IMR-90 (cell line): ENCODE measurements around the gene DIPK1B. TPM values are rescaled to one million over a fixed set of nuclear protein-coding genes. Genes with fewer than 3 reads are reported as not detected.

Source experiments
- ATAC-seq: fragments of 200-7000 bp; cut with Tn5 transposase; 2 replicates; pipeline ENCODE4 v1.9.1; 2020; ENCODE audit warnings: low read depth, mild to moderate bottlenecking, moderate library complexity
- BruUV-seq: library from RNA; stranded (reverse); fragments of 400-500 nt; replicated peaks from 2 replicates; lab custom pipeline; 2021; lab: Mats Ljungman, UMichigan
- CTCF ChIA-PET: fragments of 300-600 bp; formaldehyde crosslinking; extraction: SDS; loops from one replicate; lab custom pipeline; 2021; ENCODE audit warnings: antibody characterized with exemption; lab: Yijun Ruan, JAX
- POLR2A ChIA-PET: fragments of 300-600 bp; sonication (Branson Sonifier 250); formaldehyde crosslinking; loops from one replicate; lab custom pipeline; 2022; ENCODE audit warnings: antibody characterized with exemption; ENCODE audit not compliant: unreplicated experiment; lab: Charles Lee
- DNase-seq: peaks from one replicate; pipeline ENCODE4 v3.0.0; 2013
- H2AFZ ChIP-seq: replicated peaks from 2 replicates; pipeline ENCODE3; 2013; ENCODE audit warnings: low read length, mild to moderate bottlenecking; ENCODE audit not compliant: poor library complexity
- H2AK5ac ChIP-seq: 2 replicates; pipeline ENCODE4 v1.6.1; 2013; ENCODE audit warnings: low read depth, low read length, inconsistent platforms
- H2AK9ac ChIP-seq: replicated peaks from 2 replicates; pipeline ENCODE3; 2013; ENCODE audit warnings: mild to moderate bottlenecking, low read depth, low read length, moderate library complexity; ENCODE audit not compliant: poor library complexity
- H2BK120ac ChIP-seq: 2 replicates; pipeline ENCODE4 v1.6.1; 2013; ENCODE audit warnings: low read depth, low read length, inconsistent platforms
- H2BK15ac ChIP-seq: 3 replicates; pipeline ENCODE4 v1.6.1; 2013; ENCODE audit warnings: low read depth, low read length, inconsistent platforms
- H2BK20ac ChIP-seq: 2 replicates; pipeline ENCODE4 v1.6.1; 2013; ENCODE audit warnings: low read depth, mild to moderate bottlenecking, inconsistent platforms, low read length, moderate library complexity
- H2BK5ac ChIP-seq: 2 replicates; pipeline ENCODE4 v1.6.1; 2013; ENCODE audit warnings: mild to moderate bottlenecking, low read depth, low read length, inconsistent platforms; ENCODE audit not compliant: poor library complexity, severe bottlenecking
- H3K14ac ChIP-seq: replicated peaks from 2 replicates; pipeline ENCODE4 v1.6.1; 2013; ENCODE audit warnings: low read depth, low read length, inconsistent platforms
- H3K18ac ChIP-seq: 2 replicates; pipeline ENCODE4 v1.6.1; 2013; ENCODE audit warnings: low read depth, low read length, control low read depth
- H3K23ac ChIP-seq: 2 replicates; pipeline ENCODE4 v1.6.1; 2013; ENCODE audit warnings: low read depth, low read length, inconsistent platforms
- H3K27ac ChIP-seq: 2 replicates; pipeline ENCODE4 v1.5.1; 2013; ENCODE audit warnings: mild to moderate bottlenecking, control low read depth, low read length; ENCODE audit not compliant: insufficient read depth
- H3K27me3 ChIP-seq: 2 replicates; pipeline ENCODE4 v1.6.1; 2013; ENCODE audit warnings: low read length; ENCODE audit not compliant: control insufficient read depth, insufficient read depth
- H3K36me3 ChIP-seq: 2 replicates; pipeline ENCODE4 v1.6.1; 2013; ENCODE audit warnings: low read length, mixed read lengths; ENCODE audit not compliant: control insufficient read depth, insufficient read depth
- H3K4ac ChIP-seq: 2 replicates; pipeline ENCODE4 v1.6.1; 2013; ENCODE audit warnings: low read depth, low read length, inconsistent platforms
- H3K4me1 ChIP-seq: 2 replicates; pipeline ENCODE4 v1.6.1; 2013; ENCODE audit warnings: low read length, mixed read lengths; ENCODE audit not compliant: control insufficient read depth, insufficient read depth
- H3K4me2 ChIP-seq: 2 replicates; pipeline ENCODE4 v1.6.1; 2013; ENCODE audit warnings: low read depth, mild to moderate bottlenecking, control low read depth, low read length, moderate library complexity
- H3K4me3 ChIP-seq: 2 replicates; pipeline ENCODE4 v1.5.1; 2013; ENCODE audit warnings: low read depth, mild to moderate bottlenecking, control low read depth, low read length, moderate library complexity; ENCODE audit not compliant: insufficient read depth
- H3K56ac ChIP-seq: 2 replicates; pipeline ENCODE4 v1.6.1; 2013; ENCODE audit warnings: low read length, inconsistent platforms; ENCODE audit not compliant: insufficient read depth; ENCODE audit errors: extremely low read depth
- H3K79me1 ChIP-seq, 2 experiments: 2 replicates each; pipeline ENCODE4 v1.6.1; 2013; ENCODE audit warnings: low read length in 2 of 2, inconsistent platforms in 1 of 2, low read depth in 1 of 2
- H3K9ac ChIP-seq: 2 replicates; pipeline ENCODE4 v1.6.1; 2013; ENCODE audit warnings: low read depth, low read length, control low read depth
- H3K9me1 ChIP-seq: 2 replicates; pipeline ENCODE4 v1.6.1; 2013; ENCODE audit warnings: low read length, inconsistent platforms; ENCODE audit not compliant: insufficient read depth
- H3K9me3 ChIP-seq: 2 replicates; pipeline ENCODE4 v1.6.1; 2013; ENCODE audit warnings: low read length; ENCODE audit not compliant: control insufficient read depth, insufficient read depth
- H4K20me1 ChIP-seq: 2 replicates; pipeline ENCODE4 v1.6.1; 2013; ENCODE audit warnings: low read length, inconsistent platforms; ENCODE audit not compliant: insufficient read depth
- H4K5ac ChIP-seq: 2 replicates; pipeline ENCODE4 v1.6.1; 2013; ENCODE audit warnings: mild to moderate bottlenecking, low read depth, low read length, control low read depth
- H4K8ac ChIP-seq, 2 experiments: 2 replicates each; pipeline ENCODE4 v1.6.1; 2013; ENCODE audit warnings: low read depth in 2 of 2, low read length in 2 of 2, control low read depth in 1 of 2, inconsistent platforms in 1 of 2
- H4K91ac ChIP-seq: 2 replicates; pipeline ENCODE4 v1.6.1; 2013; ENCODE audit warnings: low read depth, low read length, inconsistent platforms; ENCODE audit not compliant: insufficient read depth
- BHLHE40 ChIP-seq: fragments of 150-350 bp; IDR thresholded peaks from 2 replicates; pipeline ENCODE4 v1.6.1; 2016; ENCODE audit warnings: mild to moderate bottlenecking, low read depth, low read length
- CEBPB ChIP-seq: IDR thresholded peaks from 2 replicates; pipeline ENCODE4 v1.6.1; 2012; ENCODE audit warnings: low read depth, low read length, improper control_type of control experiment
- CHD1 ChIP-seq: IDR thresholded peaks from 2 replicates; pipeline ENCODE4 v1.6.1; 2012; ENCODE audit warnings: low read depth, low read length, improper control_type of control experiment
- FOS ChIP-seq: fragments of 150-350 bp; IDR thresholded peaks from 2 replicates; pipeline ENCODE4 v1.6.1; 2016; ENCODE audit warnings: low read depth, low read length
- MAFK ChIP-seq: IDR thresholded peaks from 2 replicates; pipeline ENCODE4 v1.6.1; 2012; ENCODE audit warnings: low read depth, low read length, improper control_type of control experiment
- MAZ ChIP-seq: IDR thresholded peaks from 2 replicates; pipeline ENCODE4 v1.6.1; 2012; ENCODE audit warnings: low read depth, mild to moderate bottlenecking, low read length, improper control_type of control experiment, moderate library complexity, borderline replicate concordance
- MXI1 ChIP-seq: IDR thresholded peaks from 2 replicates; pipeline ENCODE4 v1.6.1; 2012; ENCODE audit warnings: low read depth, mild to moderate bottlenecking, low read length, moderate library complexity, borderline replicate concordance
- NFE2L2 ChIP-seq: fragments of 150-350 bp; IDR thresholded peaks from 2 replicates; pipeline ENCODE4 v1.6.1; 2016; ENCODE audit warnings: low read depth, mild to moderate bottlenecking, low read length
- POLR2A ChIP-seq: IDR thresholded peaks from 2 replicates; pipeline ENCODE4 v1.6.1; 2012; ENCODE audit warnings: mild to moderate bottlenecking, low read depth, low read length
- RAD21 ChIP-seq: IDR thresholded peaks from 2 replicates; pipeline ENCODE4 v1.6.1; 2012; ENCODE audit warnings: low read length, improper control_type of control experiment
- RCOR1 ChIP-seq: IDR thresholded peaks from 2 replicates; pipeline ENCODE4 v1.6.1; 2012; ENCODE audit warnings: mild to moderate bottlenecking, low read length, improper control_type of control experiment; ENCODE audit not compliant: insufficient replicate concordance
- RFX5 ChIP-seq: IDR thresholded peaks from 2 replicates; pipeline ENCODE4 v1.8.0; 2012; ENCODE audit warnings: low read depth, mild to moderate bottlenecking, low read length, moderate library complexity
- SMC3 ChIP-seq: fragments of 150-350 bp; IDR thresholded peaks from 2 replicates; pipeline ENCODE4 v1.6.1; 2016; ENCODE audit warnings: low read depth, mild to moderate bottlenecking, antibody characterized with exemption, low read length, moderate library complexity
- WGBS, 2 experiments: methylation state at CpG; one replicate each; pipeline versions ENCODE4 v1.1.5 to v1.1.7; 2013; ENCODE audit warnings: missing lambda C conversion rate in 2 of 2; ENCODE audit not compliant: insufficient read length in 1 of 2; ENCODE audit errors: extremely low coverage in 2 of 2; 5-methylcytosine and 5-hydroxymethylcytosine counted together
- dilution Hi-C: fragments of 300-500 bp; cut with HindIII; formaldehyde crosslinking; loops from one replicate; pipeline ENCODE4 v1.14.3; 2018; ENCODE audit warnings: low sequenced_read_pairs; ENCODE audit not compliant: unreplicated experiment
- in situ Hi-C: fragments of 300-500 bp; cut with MboI; formaldehyde crosslinking; loops from 3 replicates; pipeline ENCODE4 v1.14.3; 2019; ENCODE audit warnings: low sequenced_read_pairs, inconsistent platforms, mixed read lengths
- intact Hi-C: fragments of 100-400 bp; cut with micrococcal nuclease; formaldehyde crosslinking; loops from 2 replicates; pipeline ENCODE4 v1.10.0; 2022
- polyA plus RNA-seq, 3 experiments: library from polyadenylated mRNA; depleted of rRNA; stranded (reverse); fragments of >200 nt; gene quantifications; 2 replicates each; pipeline ENCODE4 v1.2.3, GENCODE V29; 2012; ENCODE audit warnings: low replicate concordance in 1 of 3
- total RNA-seq: library from RNA; depleted of rRNA; stranded (reverse); fragments of >200 nt; gene quantifications from 2 replicates; pipeline ENCODE4 v1.2.3, GENCODE V29; 2012
- TF ChIP-seq, protein P1 (sequence below): fragments of 150-350 bp; IDR thresholded peaks from 2 replicates; pipeline ENCODE4 v1.6.1; 2016; ENCODE audit warnings: low read depth, mild to moderate bottlenecking, low read length, moderate library complexity, borderline replicate concordance
- TF ChIP-seq, protein P2 (sequence below): conservative IDR thresholded peaks from 2 replicates; pipeline ENCODE4 v1.5.1; 2012; ENCODE audit warnings: mild to moderate bottlenecking, low read depth, low read length, improper control_type of control experiment
- TF ChIP-seq, protein P3 (sequence below): fragments of 150-350 bp; IDR thresholded peaks from 2 replicates; pipeline ENCODE4 v1.6.1; 2017; ENCODE audit warnings: mild to moderate bottlenecking, antibody characterized with exemption, low read length, low read depth

Gene DIPK1B
- total and polyA plus RNA-seq, 2 of the 4 experiments (the other 2 are of a cell fraction): 3.4 to 7.1 TPM

DNA sequence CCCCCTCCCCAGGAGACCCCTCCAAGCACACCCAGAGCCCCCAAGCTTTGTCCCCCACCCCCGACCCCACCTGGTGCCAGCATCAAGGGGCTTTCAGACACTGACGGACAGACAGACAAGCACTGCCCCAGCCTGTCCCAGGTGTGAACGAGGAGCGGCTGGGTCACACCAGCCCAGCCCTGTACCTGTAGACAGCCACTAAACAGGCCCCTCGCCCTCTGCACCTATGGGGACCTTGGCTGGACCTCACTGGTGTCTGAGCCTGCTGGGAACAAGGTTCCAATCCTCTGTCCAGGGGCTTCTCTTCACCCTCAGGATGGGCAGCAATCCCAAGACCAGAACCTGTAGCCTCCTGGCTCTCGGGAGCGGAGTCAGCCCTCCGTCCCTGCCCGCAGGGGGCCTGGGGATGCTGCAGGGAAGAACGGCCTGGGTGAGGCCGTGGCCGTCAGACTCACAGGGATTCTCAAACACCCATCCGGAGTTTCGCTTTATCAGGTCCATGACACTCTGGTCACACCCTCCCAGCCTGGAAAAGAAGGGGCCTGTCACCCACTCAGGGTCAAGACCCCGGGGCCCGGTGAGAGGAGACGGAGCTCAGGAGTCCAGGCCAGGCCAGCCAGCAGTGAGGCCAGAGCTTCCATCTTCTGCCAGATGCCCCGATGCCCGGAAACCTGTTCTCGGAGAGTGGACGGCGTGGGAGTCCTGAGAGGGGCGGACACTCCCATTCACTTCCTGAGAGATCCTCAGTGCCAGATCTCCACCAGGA is 33.2 kb downstream of the DIPK1B start:
- Histone ChIP-seq H4K5ac (no peak overlapping the region), H3K79me1 (no peaks in the 10 kb centered on the region), H3K27me3 (peaks cover 45% of the 10 kb centered on the region), H2AFZ (no peak overlapping the region), H3K14ac (no peak overlapping the region), H3K4me3 (no peak overlapping the region), H3K18ac (no peak overlapping the region), H2BK15ac (no peak overlapping the region), H3K56ac (no peak overlapping the region), H3K27ac (no peak overlapping the region), H3K9me3 (no peaks in the 10 kb centered on the region), H3K4me1 (peaks cover 3% of the 10 kb centered on the region; the same call in 1 of the 2 replicates), H3K23ac (no peak overlapping the region), H2BK120ac (no peak overlapping the region), H3K9ac (no peak overlapping the region), H3K36me3 (no peaks in the 10 kb centered on the region), H3K9me1 (no peaks in the 10 kb centered on the region), H3K4me2 (no peak overlapping the region), H2AK9ac (no peak overlapping the region), H2BK5ac (no peak overlapping the region), H4K8ac (no peak overlapping the region), H2AK5ac (no peak overlapping the region), H4K91ac (no peak overlapping the region), H4K20me1 (no peaks in the 10 kb centered on the region; the same call in 1 of the 2 replicates), H3K4ac (no peak overlapping the region), H2BK20ac (no peak overlapping the region)
- CTCF ChIA-PET: no interaction called here
- POLR2A ChIA-PET: no interaction called here
- in situ Hi-C loops: no loop called here
- ATAC-seq (no peak), DNase-seq (no peak)
- intact Hi-C loops: no loop called here
- whole genome bisulfite sequencing, 2 experiments: 59% methylated on average over 5 of the region's 23 CpGs; no CpG with 5 or more reads in 1 of the 2 experiments
- BruUV-seq: no TSS peak
- TF ChIP-seq, protein P1, sequence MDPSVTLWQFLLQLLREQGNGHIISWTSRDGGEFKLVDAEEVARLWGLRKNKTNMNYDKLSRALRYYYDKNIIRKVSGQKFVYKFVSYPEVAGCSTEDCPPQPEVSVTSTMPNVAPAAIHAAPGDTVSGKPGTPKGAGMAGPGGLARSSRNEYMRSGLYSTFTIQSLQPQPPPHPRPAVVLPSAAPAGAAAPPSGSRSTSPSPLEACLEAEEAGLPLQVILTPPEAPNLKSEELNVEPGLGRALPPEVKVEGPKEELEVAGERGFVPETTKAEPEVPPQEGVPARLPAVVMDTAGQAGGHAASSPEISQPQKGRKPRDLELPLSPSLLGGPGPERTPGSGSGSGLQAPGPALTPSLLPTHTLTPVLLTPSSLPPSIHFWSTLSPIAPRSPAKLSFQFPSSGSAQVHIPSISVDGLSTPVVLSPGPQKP: no peak
- TF ChIP-seq, protein P2, sequence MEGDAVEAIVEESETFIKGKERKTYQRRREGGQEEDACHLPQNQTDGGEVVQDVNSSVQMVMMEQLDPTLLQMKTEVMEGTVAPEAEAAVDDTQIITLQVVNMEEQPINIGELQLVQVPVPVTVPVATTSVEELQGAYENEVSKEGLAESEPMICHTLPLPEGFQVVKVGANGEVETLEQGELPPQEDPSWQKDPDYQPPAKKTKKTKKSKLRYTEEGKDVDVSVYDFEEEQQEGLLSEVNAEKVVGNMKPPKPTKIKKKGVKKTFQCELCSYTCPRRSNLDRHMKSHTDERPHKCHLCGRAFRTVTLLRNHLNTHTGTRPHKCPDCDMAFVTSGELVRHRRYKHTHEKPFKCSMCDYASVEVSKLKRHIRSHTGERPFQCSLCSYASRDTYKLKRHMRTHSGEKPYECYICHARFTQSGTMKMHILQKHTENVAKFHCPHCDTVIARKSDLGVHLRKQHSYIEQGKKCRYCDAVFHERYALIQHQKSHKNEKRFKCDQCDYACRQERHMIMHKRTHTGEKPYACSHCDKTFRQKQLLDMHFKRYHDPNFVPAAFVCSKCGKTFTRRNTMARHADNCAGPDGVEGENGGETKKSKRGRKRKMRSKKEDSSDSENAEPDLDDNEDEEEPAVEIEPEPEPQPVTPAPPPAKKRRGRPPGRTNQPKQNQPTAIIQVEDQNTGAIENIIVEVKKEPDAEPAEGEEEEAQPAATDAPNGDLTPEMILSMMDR: no peak
- TF ChIP-seq BHLHE40 (no peak), FOS (no peak), SMC3 (no peak), MAFK (no peak), RCOR1 (no peak), POLR2A (no peak), RAD21 (no peak), MAZ (no peak), MXI1 (no peak), NFE2L2 (no peak), RFX5 (no peak), CHD1 (no peak), CEBPB (no peak)
- TF ChIP-seq, protein P3, sequence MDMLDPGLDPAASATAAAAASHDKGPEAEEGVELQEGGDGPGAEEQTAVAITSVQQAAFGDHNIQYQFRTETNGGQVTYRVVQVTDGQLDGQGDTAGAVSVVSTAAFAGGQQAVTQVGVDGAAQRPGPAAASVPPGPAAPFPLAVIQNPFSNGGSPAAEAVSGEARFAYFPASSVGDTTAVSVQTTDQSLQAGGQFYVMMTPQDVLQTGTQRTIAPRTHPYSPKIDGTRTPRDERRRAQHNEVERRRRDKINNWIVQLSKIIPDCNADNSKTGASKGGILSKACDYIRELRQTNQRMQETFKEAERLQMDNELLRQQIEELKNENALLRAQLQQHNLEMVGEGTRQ: no peak
- dilution Hi-C loops: no loop called here
